Tibial nerve (tissue), 4 donors: ENCODE data around the gene BACH2. TPM values are rescaled to one million over a fixed set of nuclear protein-coding genes. Genes with fewer than 3 reads are reported as not detected.

Source experiments
- DNase-seq, 2 donors: peaks; one replicate each; pipeline ENCODE4 v3.0.0-alpha.2; 2019; ENCODE audit warnings: low spot score in 2 of 2
- H3K27ac ChIP-seq, 4 donors: fragments of 200-600 bp; sonication (generic) in 3 of 4; one replicate each; pipeline ENCODE4 v1.5.1; 2017 to 2019; ENCODE audit warnings: mild to moderate bottlenecking in 1 of 4
- H3K27me3 ChIP-seq, 2 donors: fragments of 200-600 bp; sonication (generic) in 1 of 2; one replicate each; pipeline versions ENCODE4 v1.5.1 to v1.6.0; 2017 to 2019
- H3K36me3 ChIP-seq, 3 donors: fragments of 200-600 bp; sonication (generic); one replicate each; pipeline ENCODE4 v1.5.1; 2018 to 2019
- H3K4me1 ChIP-seq, 4 donors: fragments of 200-600 bp; sonication (generic) in 3 of 4; one replicate each; pipeline ENCODE4 v1.5.1; 2017 to 2019
- H3K4me3 ChIP-seq, 4 donors: fragments of 200-600 bp; sonication (generic) in 3 of 4; one replicate each; pipeline ENCODE4 v1.5.1; 2017 to 2019; ENCODE audit warnings: mild to moderate bottlenecking in 1 of 4, moderate library complexity in 1 of 4
- H3K9me3 ChIP-seq, 4 donors: fragments of 200-600 bp; sonication (generic) in 3 of 4; one replicate each; pipeline ENCODE4 v1.5.1; 2017 to 2019
- EP300 ChIP-seq, 2 donors: sonication (generic); formaldehyde crosslinking; IDR thresholded peaks; one replicate each; pipeline ENCODE4 v1.6.1; 2017; ENCODE audit warnings: antibody characterized with exemption in 2 of 2, mild to moderate bottlenecking in 1 of 2
- POLR2A ChIP-seq, 2 donors: fragments of 450-650 bp; IDR thresholded peaks; one replicate each; pipeline ENCODE4 v1.6.1; 2017; ENCODE audit warnings: antibody characterized with exemption in 2 of 2, mild to moderate bottlenecking in 2 of 2, moderate library complexity in 2 of 2
- WGBS, 2 donors: methylation state at CpG; one replicate each; pipeline ENCODE4 v1.1.5; 2018; 5-methylcytosine and 5-hydroxymethylcytosine counted together
- total RNA-seq, 4 donors: library from RNA; depleted of rRNA; stranded (reverse); fragments of >200 nt; gene quantifications; one replicate each; pipeline ENCODE4 v1.1.0, GENCODE V29; 2016
- TF ChIP-seq, protein P1 (sequence below), 5 experiments: fragments of 200-600 bp in 3 of 5; fragments of 450-650 bp in 2 of 5; sonication (generic) in 3 of 5; IDR thresholded peaks; one replicate each; pipeline ENCODE4 v1.5.1; 2016 to 2019; ENCODE audit warnings: antibody characterized with exemption in 5 of 5, mild to moderate bottlenecking in 3 of 5, moderate library complexity in 2 of 5

The BACH2 gene
- total RNA-seq, 4 donors from 2014 or later, result 4.4 to 11.1 (median 8.4) TPM

DNA sequence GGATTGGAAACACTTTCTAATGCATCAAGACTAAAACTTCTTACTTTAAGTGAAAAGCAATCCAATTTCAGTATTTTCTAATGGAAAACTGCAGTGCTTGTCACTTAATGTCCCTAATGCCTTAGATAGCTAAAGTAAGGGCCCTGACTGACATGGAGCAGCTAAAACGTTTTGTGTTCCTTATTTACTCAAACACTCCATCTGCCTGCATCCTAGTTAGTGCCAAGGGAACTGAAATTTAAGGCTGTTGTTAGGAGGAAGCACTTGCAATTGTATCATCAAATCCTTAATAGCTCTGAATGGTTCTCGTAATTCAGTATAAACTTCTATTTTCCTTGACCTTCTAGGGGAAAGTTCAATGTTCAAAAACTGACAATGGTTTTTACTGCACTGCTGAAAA, 274.9 kb downstream of the BACH2 start:
- TF ChIP-seq EP300 (IDR thresholded peaks at IDR 0.05) (no peak), POLR2A (IDR thresholded peaks at IDR 0.05) (no peak)
- TF ChIP-seq, protein P1, sequence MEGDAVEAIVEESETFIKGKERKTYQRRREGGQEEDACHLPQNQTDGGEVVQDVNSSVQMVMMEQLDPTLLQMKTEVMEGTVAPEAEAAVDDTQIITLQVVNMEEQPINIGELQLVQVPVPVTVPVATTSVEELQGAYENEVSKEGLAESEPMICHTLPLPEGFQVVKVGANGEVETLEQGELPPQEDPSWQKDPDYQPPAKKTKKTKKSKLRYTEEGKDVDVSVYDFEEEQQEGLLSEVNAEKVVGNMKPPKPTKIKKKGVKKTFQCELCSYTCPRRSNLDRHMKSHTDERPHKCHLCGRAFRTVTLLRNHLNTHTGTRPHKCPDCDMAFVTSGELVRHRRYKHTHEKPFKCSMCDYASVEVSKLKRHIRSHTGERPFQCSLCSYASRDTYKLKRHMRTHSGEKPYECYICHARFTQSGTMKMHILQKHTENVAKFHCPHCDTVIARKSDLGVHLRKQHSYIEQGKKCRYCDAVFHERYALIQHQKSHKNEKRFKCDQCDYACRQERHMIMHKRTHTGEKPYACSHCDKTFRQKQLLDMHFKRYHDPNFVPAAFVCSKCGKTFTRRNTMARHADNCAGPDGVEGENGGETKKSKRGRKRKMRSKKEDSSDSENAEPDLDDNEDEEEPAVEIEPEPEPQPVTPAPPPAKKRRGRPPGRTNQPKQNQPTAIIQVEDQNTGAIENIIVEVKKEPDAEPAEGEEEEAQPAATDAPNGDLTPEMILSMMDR (IDR thresholded peaks at IDR 0.05), result no peak
- no peaks in the 10 kb centered on the region for H3K27me3 ChIP-seq
- H3K36me3 ChIP-seq, result no peaks in the 10 kb centered on the region
- no peak overlapping the region for H3K27ac ChIP-seq
- 25 to 43% methylated on average over 2 of the region's 2 CpGs for WGBS, 2 donors
- H3K4me3 ChIP-seq, result no peak overlapping the region
- DNase-seq, result no peak
- H3K9me3 ChIP-seq, result no peaks in the 10 kb centered on the region
- H3K4me1 ChIP-seq, result peaks cover 0 to 11% (median 0%) of the 10 kb centered on the region in 4 donors

DNA sequence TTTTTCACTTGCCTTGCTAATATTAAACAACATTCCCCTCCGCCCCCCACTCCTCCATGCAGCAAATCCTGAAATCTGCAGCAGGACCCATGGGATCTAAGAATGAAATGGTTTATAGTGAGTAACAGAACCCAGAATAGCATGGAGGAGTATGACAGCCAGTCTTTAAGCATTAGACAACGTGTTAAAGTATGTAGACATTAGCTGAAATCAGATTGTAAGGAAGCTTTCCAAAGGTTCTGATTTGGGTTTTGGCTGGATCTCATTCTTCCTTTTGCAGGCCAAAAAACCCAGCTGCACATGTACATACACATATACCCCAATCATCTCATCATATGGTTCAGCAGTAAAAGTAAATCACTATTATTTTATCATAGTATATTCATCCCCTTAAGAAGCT, 275.9 kb downstream of the BACH2 start:
- no peak overlapping the region for H3K27ac ChIP-seq
- no peaks in the 10 kb centered on the region for H3K36me3 ChIP-seq
- H3K9me3 ChIP-seq, result no peaks in the 10 kb centered on the region
- 81 to 85% methylated on average over 2 of the region's 2 CpGs for WGBS, 2 donors
- no peak for TF ChIP-seq POLR2A (IDR thresholded peaks at IDR 0.05)
- TF ChIP-seq, protein P1 (IDR thresholded peaks at IDR 0.05), result no peak
- TF ChIP-seq EP300 (IDR thresholded peaks at IDR 0.05), result no peak
- no peak for DNase-seq
- H3K4me3 ChIP-seq, result no peak overlapping the region
- H3K4me1 ChIP-seq, result peaks cover 0 to 5% (median 0%) of the 10 kb centered on the region in 4 donors
- no peaks in the 10 kb centered on the region for H3K27me3 ChIP-seq

DNA sequence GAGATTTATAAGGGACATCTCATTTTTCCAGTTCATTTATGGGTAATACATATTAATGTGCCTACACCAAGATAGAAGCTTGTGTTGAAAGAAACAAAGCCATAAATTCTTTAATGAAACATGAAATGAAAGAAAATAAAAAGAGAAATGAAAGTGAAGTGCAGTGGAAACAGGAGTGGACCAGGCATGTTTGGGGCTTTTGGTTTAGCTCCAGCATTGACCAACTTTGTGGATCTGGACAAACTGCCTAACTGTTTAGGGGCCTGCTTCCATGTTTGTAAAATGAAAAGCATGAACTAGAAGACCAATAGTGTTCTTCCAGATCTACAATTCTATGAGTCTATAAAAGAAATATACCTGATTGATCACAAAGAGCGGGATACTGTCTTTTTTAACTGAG, 277.4 kb downstream of the BACH2 start:
- WGBS, 2 donors, result 96 to 100% methylated on average over 1 of the region's 1 CpG
- H3K4me3 ChIP-seq, result no peak overlapping the region
- H3K27ac ChIP-seq, result no peak overlapping the region
- no peak for TF ChIP-seq EP300 (IDR thresholded peaks at IDR 0.05)
- TF ChIP-seq, protein P1 (IDR thresholded peaks at IDR 0.05), result no peak
- no peak for TF ChIP-seq POLR2A (IDR thresholded peaks at IDR 0.05)
- H3K36me3 ChIP-seq, result no peaks in the 10 kb centered on the region
- no peaks in the 10 kb centered on the region for H3K4me1 ChIP-seq
- DNase-seq, result no peak
- no peaks in the 10 kb centered on the region for H3K9me3 ChIP-seq
- H3K27me3 ChIP-seq, result no peaks in the 10 kb centered on the region

DNA sequence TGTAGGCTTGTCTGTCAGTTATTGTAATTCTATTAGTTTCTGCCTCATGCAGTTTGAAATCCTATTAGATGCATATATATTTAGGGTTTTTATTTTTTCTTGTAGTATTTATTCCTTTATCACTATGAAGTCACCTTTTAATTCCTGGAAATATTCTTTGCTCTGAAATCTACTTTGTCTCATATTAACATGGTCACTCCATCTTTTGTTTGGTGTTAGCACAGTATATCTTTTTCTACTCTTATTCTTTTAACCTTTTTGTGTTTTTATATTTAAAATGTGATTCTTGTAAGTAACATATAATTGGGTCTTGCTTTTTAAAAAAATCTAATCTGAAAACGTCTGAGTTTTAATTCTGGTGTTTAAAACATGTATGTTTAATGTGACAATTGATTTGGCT, 280.8 kb downstream of the BACH2 start:
- TF ChIP-seq POLR2A (IDR thresholded peaks at IDR 0.05), result no peak
- 73 to 84% methylated on average over 1 of the region's 1 CpG for WGBS, 2 donors

DNA sequence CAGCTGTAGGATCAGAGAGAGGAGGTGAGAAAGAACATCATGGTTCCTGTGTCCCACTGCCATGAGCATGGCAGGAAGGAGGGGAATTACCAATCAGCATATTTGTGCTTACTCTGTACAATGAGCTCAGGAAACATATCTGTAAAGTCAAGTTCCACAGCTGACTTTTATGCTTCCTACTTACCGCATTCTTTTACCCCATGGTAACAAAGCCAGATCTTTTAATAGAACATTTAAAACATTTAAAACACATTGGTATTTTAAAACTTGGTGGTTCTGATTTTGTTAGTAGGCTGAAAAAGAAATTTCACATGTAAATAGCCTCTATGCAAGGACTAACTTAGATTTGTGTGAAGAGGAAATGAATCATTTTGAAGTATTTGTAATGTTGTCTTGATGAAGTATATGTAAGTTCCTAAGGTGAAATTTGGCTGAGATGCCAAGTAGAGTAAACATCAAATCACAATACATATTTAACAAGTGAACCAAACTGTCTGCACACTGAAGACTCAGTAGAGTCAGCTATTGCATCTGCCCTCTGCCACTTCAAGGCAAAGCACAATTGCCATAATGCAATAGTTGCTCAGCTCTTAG, 287.6 kb downstream of the BACH2 start:
- Histone ChIP-seq H3K4me3 (no peak overlapping the region), H3K4me1 (peaks cover 0 to 5% (median 0%) of the 10 kb centered on the region in 4 donors), H3K27me3 (no peaks in the 10 kb centered on the region), H3K36me3 (peaks cover 0 to 28% (median 0%) of the 10 kb centered on the region in 3 donors), H3K27ac (no peak overlapping the region), H3K9me3 (no peaks in the 10 kb centered on the region)
- no peak for DNase-seq
- TF ChIP-seq POLR2A (IDR thresholded peaks at IDR 0.05) (no peak), EP300 (IDR thresholded peaks at IDR 0.05) (no peak)
- TF ChIP-seq, protein P1 (IDR thresholded peaks at IDR 0.05), result no peak
- 61 to 64% methylated on average over 1 of the region's 1 CpG for WGBS, 2 donors

More for the DNA sequence above, 280.8 kb downstream of the BACH2 start:
- Histone ChIP-seq H3K27ac (no peak overlapping the region), H3K36me3 (no peaks in the 10 kb centered on the region), H3K27me3 (no peaks in the 10 kb centered on the region), H3K9me3 (no peaks in the 10 kb centered on the region), H3K4me1 (no peaks in the 10 kb centered on the region), H3K4me3 (no peak overlapping the region)
- DNase-seq, result no peak
